ENCODE measurements around the gene DSCAM. TPM values are rescaled to one million over a fixed set of nuclear protein-coding genes. Genes with fewer than 3 reads are reported as not detected.
"Not testable (repeated sequence)": the region's sequence is repeated elsewhere in the genome, so short reads cannot be mapped to it uniquely, and the experiment has no call there.

Gene DSCAM
- total RNA-seq, 2 donors from 2014 or later, result not detected

DNA sequence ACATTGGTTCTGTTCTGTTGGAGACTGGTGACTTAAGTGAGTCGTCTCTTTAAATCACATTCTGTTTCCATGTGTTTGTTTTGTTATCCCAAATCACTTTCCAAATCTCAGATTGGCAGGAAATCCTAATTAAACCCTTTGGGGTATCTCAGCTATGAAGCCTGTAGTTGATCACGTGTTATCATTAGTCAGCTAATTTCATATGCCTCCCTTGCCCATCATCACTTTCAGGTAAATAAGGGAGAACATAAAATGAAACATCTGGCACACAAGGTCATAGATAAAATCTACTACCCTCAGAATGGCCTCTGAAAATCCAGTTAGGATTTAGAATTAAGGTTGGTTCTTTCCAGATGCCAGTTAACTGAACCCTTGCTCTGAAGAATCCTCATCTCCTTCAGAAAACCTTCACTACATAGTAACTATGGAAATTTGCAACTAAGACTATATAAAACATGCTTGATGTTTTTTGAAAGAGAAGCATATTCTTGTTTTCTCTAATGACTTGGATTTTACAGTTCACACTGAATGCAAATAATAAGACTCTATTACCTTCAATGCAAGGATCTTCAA is 401.5 kb downstream of the DSCAM start:
- DNase-seq, result no peak
- Mint-ChIP-seq H3K27ac (no peak overlapping the region), H3K4me1 (ENCODE audit: low read depth) (no peaks in the 10 kb centered on the region), H3K27me3 (ENCODE audit: low read depth) (no peaks in the 10 kb centered on the region), H3K36me3 (ENCODE audit: insufficient read depth in 2 of 2) (peaks cover 0 to 3% of the 10 kb centered on the region in 2 donors), H3K4me3 (no peak overlapping the region), H3K9me3 (peaks cover 4 to 6% of the 10 kb centered on the region in 2 donors)
- ATAC-seq (replicated peaks in 1 of 2), result no peak

DNA sequence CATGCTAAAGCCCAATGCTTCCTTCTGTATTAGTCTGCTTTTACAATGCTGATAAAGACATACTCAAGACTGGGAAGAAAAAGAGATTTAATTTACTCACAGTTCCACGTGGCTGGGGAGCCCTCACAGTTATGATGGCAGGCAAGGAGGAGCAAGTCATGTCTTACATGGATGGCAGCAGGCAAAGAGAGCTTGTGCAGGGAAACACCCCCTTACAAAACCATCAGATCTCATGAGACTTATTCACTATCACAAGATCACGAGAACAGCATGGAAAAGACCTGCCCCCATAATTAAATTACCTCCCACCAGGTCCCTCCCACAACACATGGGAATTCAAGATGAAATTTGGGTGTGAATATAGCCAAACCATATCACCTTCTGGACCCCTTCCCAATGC is 407.4 kb downstream of the DSCAM start:
- not testable (repeated sequence) for H3K36me3 Mint-ChIP-seq (ENCODE audit: insufficient read depth in 2 of 2); H3K27me3 Mint-ChIP-seq (ENCODE audit: low read depth); H3K4me1 Mint-ChIP-seq (ENCODE audit: low read depth); ATAC-seq (replicated peaks in 1 of 2); H3K27ac Mint-ChIP-seq; H3K9me3 Mint-ChIP-seq; H3K4me3 Mint-ChIP-seq; DNase-seq

DNA sequence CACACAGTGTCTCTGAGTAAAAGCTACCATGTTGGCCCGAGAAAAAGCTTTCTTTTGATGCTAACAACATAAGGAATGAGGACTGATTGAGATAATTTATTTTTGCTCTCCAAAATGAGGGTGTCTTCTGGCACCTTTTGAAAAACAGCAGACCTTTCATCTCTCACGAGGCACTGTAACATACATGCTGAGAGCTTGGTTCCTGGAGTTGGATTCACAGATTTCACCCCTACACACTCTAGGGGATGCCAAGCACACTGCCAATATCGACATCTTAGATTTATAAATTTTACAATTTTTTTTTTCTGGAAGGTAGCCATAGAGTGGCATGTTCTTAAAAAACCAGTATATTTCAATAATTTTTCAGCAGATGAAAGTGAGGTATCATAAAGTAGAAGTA is 408.3 kb downstream of the DSCAM start:
- Mint-ChIP-seq H3K4me1 (ENCODE audit: low read depth) (no peaks in the 10 kb centered on the region), H3K4me3 (no peak overlapping the region), H3K27me3 (ENCODE audit: low read depth) (no peaks in the 10 kb centered on the region), H3K9me3 (peaks cover 1 to 2% of the 10 kb centered on the region in 2 donors), H3K36me3 (ENCODE audit: insufficient read depth in 2 of 2) (no peaks in the 10 kb centered on the region), H3K27ac (no peak overlapping the region)
- ATAC-seq (replicated peaks in 1 of 2) (no peak), DNase-seq (no peak)

DNA sequence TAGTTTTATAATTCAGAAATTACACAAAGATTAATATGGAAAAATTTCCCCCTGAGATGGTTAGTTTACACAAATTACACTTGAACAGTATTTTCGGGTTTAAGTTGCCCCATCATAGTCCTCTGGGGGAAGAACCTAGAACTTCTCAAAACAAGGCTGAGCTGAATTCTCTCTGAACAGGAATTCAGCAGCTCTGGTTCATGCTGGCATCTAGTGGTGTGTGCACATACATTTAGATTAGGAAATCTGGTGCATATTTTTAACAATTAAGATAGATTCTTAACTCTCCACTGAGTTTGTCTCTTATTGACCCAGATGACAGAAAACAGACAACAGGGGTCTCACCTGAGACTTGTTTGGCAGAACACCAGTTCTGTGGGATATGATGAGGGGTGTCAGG is 410.7 kb downstream of the DSCAM start:
- H3K27ac Mint-ChIP-seq, result no peak overlapping the region
- no peak overlapping the region for H3K4me3 Mint-ChIP-seq
- H3K4me1 Mint-ChIP-seq (ENCODE audit: low read depth), result no peaks in the 10 kb centered on the region
- H3K9me3 Mint-ChIP-seq, result peaks cover 1 to 5% of the 10 kb centered on the region in 2 donors
- DNase-seq (no peak), ATAC-seq (replicated peaks in 1 of 2) (no peak)
- H3K36me3 Mint-ChIP-seq (ENCODE audit: insufficient read depth in 2 of 2), result no peaks in the 10 kb centered on the region
- no peaks in the 10 kb centered on the region for H3K27me3 Mint-ChIP-seq (ENCODE audit: low read depth)

DNA sequence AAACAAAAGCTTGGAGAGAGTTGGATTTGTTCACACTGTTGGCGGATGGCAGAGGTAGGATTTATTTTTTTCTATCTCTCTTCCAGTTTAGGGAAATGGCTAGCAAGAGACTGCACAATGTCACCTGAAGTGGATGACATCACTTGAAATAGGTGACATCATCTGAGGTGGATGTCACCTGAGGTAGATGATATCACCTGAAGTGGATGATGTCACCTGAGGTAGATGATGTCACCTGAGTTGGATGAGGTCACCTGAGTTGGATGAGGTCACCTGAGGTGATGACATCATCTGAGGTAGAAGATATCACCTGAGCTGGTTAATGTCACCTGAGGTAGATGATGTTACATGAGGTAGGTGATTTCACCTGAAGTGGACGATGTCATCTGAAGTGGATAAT is 413.4 kb downstream of the DSCAM start:
- no peaks in the 10 kb centered on the region for H3K27me3 Mint-ChIP-seq (ENCODE audit: low read depth)
- H3K27ac Mint-ChIP-seq, result no peak overlapping the region
- no peaks in the 10 kb centered on the region for H3K4me1 Mint-ChIP-seq (ENCODE audit: low read depth)
- H3K4me3 Mint-ChIP-seq, result no peak overlapping the region
- H3K36me3 Mint-ChIP-seq (ENCODE audit: insufficient read depth in 2 of 2), result no peaks in the 10 kb centered on the region
- no peak for ATAC-seq (replicated peaks in 1 of 2)
- DNase-seq, result no peak
- H3K9me3 Mint-ChIP-seq, result peaks cover 3 to 5% of the 10 kb centered on the region in 2 donors

DNA sequence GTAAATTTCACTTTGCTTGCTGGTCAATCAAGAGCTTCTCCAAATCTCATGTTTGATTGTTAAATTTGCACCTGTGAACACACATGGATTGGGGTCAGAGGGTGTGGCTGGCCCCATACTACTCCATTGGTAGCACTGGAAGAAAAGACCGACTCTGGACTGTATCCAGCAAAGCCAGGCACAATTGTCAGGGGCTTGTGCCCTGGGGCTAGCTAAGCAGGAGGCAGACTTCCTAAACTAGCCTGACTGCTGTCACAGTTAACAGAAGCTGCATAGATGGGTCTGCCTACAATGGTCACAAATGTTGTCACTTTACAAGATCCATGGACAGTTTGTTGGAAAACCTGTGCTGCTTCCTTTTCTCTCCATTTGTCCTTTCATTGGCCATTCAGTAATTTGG is 421.0 kb downstream of the DSCAM start:
- no peak for DNase-seq
- Mint-ChIP-seq H3K4me1 (ENCODE audit: low read depth) (no peaks in the 10 kb centered on the region), H3K9me3 (peaks cover 1 to 2% of the 10 kb centered on the region in 2 donors), H3K27ac (no peak overlapping the region), H3K4me3 (no peak overlapping the region), H3K36me3 (ENCODE audit: insufficient read depth in 2 of 2) (no peaks in the 10 kb centered on the region), H3K27me3 (ENCODE audit: low read depth) (no peaks in the 10 kb centered on the region)
- ATAC-seq (replicated peaks in 1 of 2), result no peak

DNA sequence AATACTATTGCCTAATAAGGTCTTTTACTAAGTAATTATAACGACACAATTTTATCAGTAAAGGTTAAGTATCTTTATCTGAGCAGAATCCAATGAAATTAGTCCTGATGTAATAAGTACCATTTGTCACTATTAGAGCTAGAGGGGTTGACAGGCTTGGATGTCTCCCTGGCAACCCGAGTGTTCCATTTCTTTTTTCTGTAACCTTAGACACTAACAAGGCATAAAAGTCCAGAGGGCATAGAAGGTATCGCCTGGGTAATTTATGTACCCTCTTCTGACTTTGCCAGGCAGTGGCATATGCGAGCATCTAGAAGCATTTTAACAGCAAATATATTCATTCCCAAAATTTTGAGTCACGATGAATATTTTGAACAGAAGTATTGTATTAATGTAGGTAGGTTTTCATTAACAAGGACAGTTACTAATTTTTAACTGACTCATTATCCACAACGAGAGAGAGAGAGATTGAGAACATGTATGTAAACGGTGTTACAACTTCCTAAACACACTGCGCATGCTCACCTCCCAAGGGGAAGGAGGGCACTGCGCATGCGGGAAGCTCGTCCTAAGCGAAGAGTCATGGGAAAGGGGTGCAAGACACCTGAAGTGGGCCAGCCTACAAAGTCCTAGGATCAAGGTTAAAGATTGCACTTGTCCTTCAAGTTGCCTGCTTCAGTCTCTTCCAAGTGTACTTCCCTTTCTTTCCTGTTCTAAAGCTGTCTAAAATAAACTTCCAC is 423.9 kb downstream of the DSCAM start:
- peaks cover 4 to 6% of the 10 kb centered on the region in 2 donors for H3K9me3 Mint-ChIP-seq
- no peak for ATAC-seq (replicated peaks in 1 of 2)
- no peaks in the 10 kb centered on the region for H3K4me1 Mint-ChIP-seq (ENCODE audit: low read depth)
- no peaks in the 10 kb centered on the region for H3K27me3 Mint-ChIP-seq (ENCODE audit: low read depth)
- no peak for DNase-seq
- H3K27ac Mint-ChIP-seq, result no peak overlapping the region
- no peaks in the 10 kb centered on the region for H3K36me3 Mint-ChIP-seq (ENCODE audit: insufficient read depth in 2 of 2)
- no peak overlapping the region for H3K4me3 Mint-ChIP-seq

DNA sequence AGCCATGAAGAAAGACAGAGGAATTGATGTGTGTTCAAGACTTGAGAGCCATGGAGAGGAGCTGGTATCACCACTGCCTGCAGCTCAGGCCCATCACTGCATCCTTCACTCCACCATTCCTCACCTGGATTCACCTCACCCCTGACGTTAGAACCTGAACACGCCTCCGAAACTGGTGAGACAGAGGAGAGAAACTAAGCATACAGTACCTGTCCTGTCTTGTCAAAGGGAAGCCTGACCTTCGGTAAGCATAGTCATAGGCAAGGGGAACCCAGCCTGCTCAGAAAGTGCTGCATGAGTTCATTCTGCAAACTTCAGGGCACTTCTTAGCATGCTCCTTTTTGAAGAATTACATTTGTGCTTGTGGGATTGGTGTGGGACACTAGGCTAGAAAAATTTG is 425.8 kb downstream of the DSCAM start:
- H3K9me3 Mint-ChIP-seq, result peaks cover 5 to 6% of the 10 kb centered on the region in 2 donors
- H3K27ac Mint-ChIP-seq, result no peak overlapping the region
- no peaks in the 10 kb centered on the region for H3K27me3 Mint-ChIP-seq (ENCODE audit: low read depth)
- ATAC-seq (replicated peaks in 1 of 2) (no peak), DNase-seq (no peak)
- H3K4me1 Mint-ChIP-seq (ENCODE audit: low read depth), result no peaks in the 10 kb centered on the region
- no peak overlapping the region for H3K4me3 Mint-ChIP-seq
- no peaks in the 10 kb centered on the region for H3K36me3 Mint-ChIP-seq (ENCODE audit: insufficient read depth in 2 of 2)

DNA sequence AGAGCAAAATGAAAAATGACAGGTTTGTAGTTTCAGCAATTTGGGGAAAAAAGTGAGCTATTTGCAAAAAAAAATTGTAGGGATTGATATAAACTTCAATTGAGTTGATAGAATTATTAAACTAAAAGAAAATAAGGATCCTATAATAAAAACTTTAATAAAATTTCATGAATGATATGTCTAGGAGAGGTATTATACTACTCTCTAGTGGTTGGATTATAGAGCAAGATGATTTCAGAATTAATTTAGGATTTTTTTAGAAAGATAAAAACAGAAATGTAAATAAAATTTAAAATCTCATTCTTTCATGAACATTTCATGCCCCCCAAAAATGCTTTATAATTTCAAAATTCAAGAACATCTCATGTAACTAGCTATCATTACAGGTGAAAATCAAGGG is 430.4 kb downstream of the DSCAM start:
- Mint-ChIP-seq H3K4me3 (no peak overlapping the region), H3K27me3 (ENCODE audit: low read depth) (no peaks in the 10 kb centered on the region), H3K36me3 (ENCODE audit: insufficient read depth in 2 of 2) (no peaks in the 10 kb centered on the region), H3K4me1 (ENCODE audit: low read depth) (no peaks in the 10 kb centered on the region), H3K9me3 (peaks cover 5 to 10% of the 10 kb centered on the region in 2 donors), H3K27ac (no peak overlapping the region)
- no peak for DNase-seq
- ATAC-seq (replicated peaks in 1 of 2), result no peak

DNA sequence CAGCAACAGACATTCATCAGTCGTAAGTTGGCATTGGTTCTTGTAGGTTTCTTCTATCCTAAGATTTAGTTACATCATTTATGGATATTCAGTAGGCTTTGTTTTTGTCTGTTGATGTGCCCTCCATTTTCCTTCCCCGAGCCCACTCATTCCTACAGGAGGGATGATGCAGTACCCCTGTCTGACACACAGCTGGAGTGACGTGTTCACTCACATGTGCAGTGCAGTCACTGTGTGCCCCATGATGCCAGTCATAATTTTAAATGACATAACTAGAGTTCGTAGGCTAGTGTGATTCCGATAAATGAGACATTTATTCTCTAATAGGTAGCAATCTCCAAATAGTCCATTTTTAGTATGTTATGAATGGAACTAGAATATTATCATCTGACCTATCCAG is 438.4 kb downstream of the DSCAM start:
- no peaks in the 10 kb centered on the region for H3K4me1 Mint-ChIP-seq (ENCODE audit: low read depth)
- H3K27ac Mint-ChIP-seq, result no peak overlapping the region
- DNase-seq (no peak), ATAC-seq (replicated peaks in 1 of 2) (no peak)
- H3K9me3 Mint-ChIP-seq, result peaks cover 4 to 6% of the 10 kb centered on the region in 2 donors
- H3K27me3 Mint-ChIP-seq (ENCODE audit: low read depth), result no peaks in the 10 kb centered on the region
- no peak overlapping the region for H3K4me3 Mint-ChIP-seq
- no peaks in the 10 kb centered on the region for H3K36me3 Mint-ChIP-seq (ENCODE audit: insufficient read depth in 2 of 2)

DNA sequence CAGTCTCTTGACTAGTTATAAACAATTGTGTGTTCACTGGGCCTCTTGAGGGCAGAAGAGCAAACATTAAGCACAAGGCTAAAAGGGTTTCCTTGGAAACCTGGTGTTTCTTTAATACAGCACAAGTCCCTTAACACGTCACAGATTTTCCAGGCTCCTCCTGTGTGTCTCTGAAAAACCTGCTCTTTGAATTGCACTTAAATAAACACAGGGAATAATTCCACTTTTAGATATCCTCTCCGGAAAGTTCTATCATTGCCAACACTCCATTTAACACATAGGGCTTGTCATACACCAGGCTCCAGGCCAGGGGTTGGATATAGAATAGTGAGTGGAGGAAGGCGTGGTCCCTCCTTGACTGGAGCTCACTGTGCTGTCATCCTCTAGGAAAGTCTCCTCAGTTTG is 442.6 kb downstream of the DSCAM start:
- DNase-seq, result no peak
- ATAC-seq (replicated peaks in 1 of 2), result no peak
- H3K4me1 Mint-ChIP-seq (ENCODE audit: low read depth), result no peaks in the 10 kb centered on the region
- H3K36me3 Mint-ChIP-seq (ENCODE audit: insufficient read depth in 2 of 2), result no peaks in the 10 kb centered on the region
- H3K4me3 Mint-ChIP-seq, result no peak overlapping the region
- H3K27me3 Mint-ChIP-seq (ENCODE audit: low read depth), result no peaks in the 10 kb centered on the region
- H3K9me3 Mint-ChIP-seq, result peaks cover 0 to 4% of the 10 kb centered on the region in 2 donors
- H3K27ac Mint-ChIP-seq, result no peak overlapping the region

DNA sequence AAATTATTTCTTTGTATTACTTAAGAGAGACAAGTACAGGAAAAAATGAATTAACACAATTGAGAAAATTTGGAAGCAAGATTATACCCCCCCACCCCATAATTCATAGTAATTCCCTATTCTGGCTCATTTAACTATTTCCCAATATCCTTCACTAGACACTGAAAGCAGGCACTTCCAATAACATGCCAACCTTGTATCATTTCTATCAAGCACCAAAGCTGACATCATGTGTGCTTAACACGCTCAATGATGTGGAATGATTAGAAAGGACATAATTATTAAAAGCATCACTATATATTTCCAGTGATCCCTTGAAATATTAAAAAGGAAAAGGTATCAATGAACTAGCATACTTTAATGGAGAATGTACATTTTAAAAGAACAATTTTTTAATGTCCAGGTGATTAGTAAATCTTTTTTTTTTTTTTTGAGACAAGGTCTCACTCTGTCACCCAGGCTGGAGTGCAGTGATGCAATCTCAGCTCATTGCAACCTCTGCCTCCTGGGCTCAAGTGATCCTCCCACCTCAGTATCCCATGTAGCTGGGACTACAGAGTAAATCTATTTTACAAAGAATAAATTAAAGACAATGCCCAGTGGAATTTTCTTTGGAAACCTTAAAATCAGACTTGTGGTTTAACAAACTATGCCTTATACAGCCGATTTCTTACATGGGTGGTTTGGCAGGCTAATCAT is 443.9 kb downstream of the DSCAM start:
- Mint-ChIP-seq H3K36me3 (ENCODE audit: insufficient read depth in 2 of 2) (no peaks in the 10 kb centered on the region), H3K27me3 (ENCODE audit: low read depth) (no peaks in the 10 kb centered on the region), H3K27ac (no peak overlapping the region), H3K9me3 (peaks cover 0 to 2% of the 10 kb centered on the region in 2 donors), H3K4me3 (no peak overlapping the region), H3K4me1 (ENCODE audit: low read depth) (no peaks in the 10 kb centered on the region)
- DNase-seq (no peak), ATAC-seq (replicated peaks in 1 of 2) (no peak)

DNA sequence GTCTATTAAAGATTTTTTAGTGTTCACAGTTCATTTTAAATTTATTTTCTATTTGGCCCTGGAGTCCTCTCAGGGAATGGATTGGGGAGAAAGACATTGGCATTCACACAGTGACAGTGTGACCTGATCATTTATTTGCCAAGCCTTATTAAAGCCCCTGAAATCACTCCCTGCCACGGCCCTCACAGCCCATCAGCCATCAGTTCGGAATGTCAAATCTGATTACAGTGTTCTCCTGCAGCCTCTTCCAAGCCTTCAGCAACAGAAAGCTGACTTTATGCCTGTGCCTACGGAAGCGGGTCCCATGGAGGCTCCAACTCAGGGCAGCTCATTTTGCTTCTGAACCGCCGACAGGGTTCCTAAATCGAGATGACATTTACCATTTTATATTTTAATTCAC is 451.2 kb downstream of the DSCAM start:
- DNase-seq, result no peak
- no peak for ATAC-seq (replicated peaks in 1 of 2)
- Mint-ChIP-seq H3K9me3 (peaks cover 6 to 9% of the 10 kb centered on the region in 2 donors), H3K27me3 (ENCODE audit: low read depth) (no peaks in the 10 kb centered on the region), H3K36me3 (ENCODE audit: insufficient read depth in 2 of 2) (peaks cover 0 to 2% of the 10 kb centered on the region in 2 donors), H3K4me3 (no peak overlapping the region), H3K4me1 (ENCODE audit: low read depth) (no peaks in the 10 kb centered on the region), H3K27ac (no peak overlapping the region)
